H1 (cell line): ENCODE data around the gene PRR14L. TPM values are rescaled to one million over a fixed set of nuclear protein-coding genes. Genes with fewer than 3 reads are reported as not detected.

Experiments used
- ATF2 ChIP-seq: IDR thresholded peaks from 2 replicates; pipeline ENCODE4 v1.6.1; 2012; ENCODE audit warnings: low read length, inconsistent platforms
- BACH1 ChIP-seq: IDR thresholded peaks from 2 replicates; pipeline ENCODE4 v1.6.1; 2012; ENCODE audit warnings: low read length, improper control_type of control experiment
- CHD7 ChIP-seq: fragments of 300-600 bp; sonication (generic); IDR thresholded peaks from 2 replicates; pipeline ENCODE4 v1.7.1; 2012; ENCODE audit warnings: low read length, moderate library complexity, mild to moderate bottlenecking, inconsistent platforms; ENCODE audit not compliant: insufficient replicate concordance
- CTBP2 ChIP-seq: IDR thresholded peaks from 2 replicates; pipeline ENCODE4 v1.7.0; 2011; ENCODE audit warnings: borderline replicate concordance, mild to moderate bottlenecking, moderate library complexity, mixed read lengths, low read length; ENCODE audit not compliant: insufficient read depth, insufficient read length
- HDAC2 ChIP-seq, 2 experiments: fragments of 300-600 bp in 1 of 2; sonication (generic) in 1 of 2; IDR thresholded peaks; 2 replicates each; pipeline ENCODE4 v1.6.1; 2011 to 2012; ENCODE audit warnings: low read depth in 2 of 2, low read length in 2 of 2, mild to moderate bottlenecking in 2 of 2, moderate library complexity in 2 of 2, borderline replicate concordance in 1 of 2, inconsistent platforms in 1 of 2
- SP1 ChIP-seq: IDR thresholded peaks from 2 replicates; pipeline ENCODE4 v1.6.1; 2011; ENCODE audit warnings: low read depth, low read length
- SP2 ChIP-seq: IDR thresholded peaks from 2 replicates; pipeline ENCODE4 v1.6.1; 2012; ENCODE audit warnings: mild to moderate bottlenecking, low read length, inconsistent platforms
- TAF1 ChIP-seq: IDR thresholded peaks from 2 replicates; pipeline ENCODE4 v1.6.1; 2011; ENCODE audit warnings: mild to moderate bottlenecking, low read depth, low read length
- polyA plus RNA-seq, 7 experiments: library from polyadenylated mRNA; depleted of rRNA in 3 of 7; stranded (reverse) in 5 of 7; unstranded in 2 of 7; fragments of >200 nt in 5 of 7; fragments of 200-250 nt in 2 of 7; gene quantifications; 1 replicate in 5 of 7; 2 replicates in 1 of 7; 4 replicates in 1 of 7; pipeline versions ENCODE4 v1.2.1 to v1.2.3, GENCODE V29; 2011 to 2013; ENCODE audit warnings: missing spikeins in 2 of 7, mixed read lengths in 2 of 7
- total RNA-seq: library from RNA; stranded (reverse); fragmentation: NEBNext Ultra II Directional; extraction: Animal tissue kit (Norgen Biotek cat#: 25700); gene quantifications from 2 replicates; pipeline ENCODE4 v1.2.1, GENCODE V29; 2021

The PRR14L gene
- total and polyA plus RNA-seq, 2 of the 8 experiments (the other 6 are each of a cell fraction or from before 2014, with no cell fraction given), result 26.5 to 98.6 TPM

- no peak for TF ChIP-seq ATF2
- peak; percentile 67; the same call in 1 of the 2 replicates for TF ChIP-seq SP1
- TF ChIP-seq BACH1, result no peak
- peak; percentile 98 for TF ChIP-seq TAF1
- no peak for TF ChIP-seq CHD7
- peak; percentile 83 for TF ChIP-seq SP2
- no peak; a peak in 1 of 4 replicates for TF ChIP-seq HDAC2 (IDR thresholded peaks at IDR 0.05; ENCODE audit: borderline replicate concordance in 1 of 2, low read depth in 2 of 2, low read length in 2 of 2)
- no peak for TF ChIP-seq CTBP2
These were observed at the start of gene PRR14L (continued) for GRCh38 chr22:31749636-31750364.
